ENCODE results near the gene ATP5PD. TPM values are rescaled to one million over a fixed set of nuclear protein-coding genes. Genes with fewer than 3 reads are reported as not detected.
A peak's percentile ranks its signal among the peaks of the same experiment; 100 is the strongest.

ATP5PD gene
- total and polyA plus RNA-seq, 2 of the 8 experiments (the other 6 are each of a cell fraction or from before 2014, with no cell fraction given) = 335 to 407 TPM

DNA sequence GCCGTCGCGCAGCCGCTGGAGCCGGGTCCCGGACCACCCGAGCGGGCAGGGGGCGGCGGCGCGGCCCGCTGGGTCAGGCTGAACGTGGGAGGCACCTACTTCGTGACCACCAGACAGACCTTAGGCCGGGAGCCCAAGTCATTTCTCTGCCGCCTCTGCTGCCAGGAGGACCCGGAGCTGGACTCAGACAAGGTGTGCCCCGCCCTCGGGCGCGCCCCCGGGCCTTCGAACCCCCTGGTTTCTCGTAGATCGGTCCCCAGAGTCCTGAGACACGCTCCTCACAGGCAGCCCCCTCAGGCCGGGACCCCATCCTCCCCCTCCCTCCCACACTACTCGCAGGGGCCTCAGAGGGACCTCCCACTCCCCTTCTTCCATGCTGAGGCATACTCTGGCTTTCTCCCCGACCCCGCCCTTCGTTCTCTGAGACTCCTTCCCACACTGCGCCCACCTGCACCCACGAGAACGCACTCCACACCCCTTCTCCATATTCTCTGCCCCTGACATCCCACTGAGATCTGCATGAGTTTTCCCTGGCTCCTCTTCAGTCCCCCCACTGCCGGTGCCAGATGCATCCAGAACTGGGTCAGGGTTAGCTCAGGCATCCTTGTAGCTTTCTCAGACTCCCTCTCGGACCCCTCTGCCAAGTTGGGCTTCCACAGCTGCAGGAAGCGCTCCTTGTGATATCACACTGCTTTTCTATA is 779 bp upstream of the ATP5PD start:
- ChIA-PET CTCF (ENCODE audit: partially characterized antibody) (interaction anchor here (0.6 to 2.2 kb wide), 8 partner anchors 9 to 222 kb away, joined by 3 to 10 read pairs (median 4); partner anchors contain the start of gene MRPL58), POLR2A (ENCODE audit: partially characterized antibody) (interaction anchor here (1.0 to 4.8 kb wide), 11 partner anchors 10 to 65 kb away, joined by 3 to 20 read pairs (median 3); partner anchors contain the start of genes MRPL58 and SLC16A5)
- Histone ChIP-seq H4K8ac (ENCODE audit: extremely low read depth, insufficient read depth, low read length) (peak overlapping the region; percentile 4), H3K56ac (replicated peaks; ENCODE audit: insufficient read length, low read depth, low read length) (peak overlapping the region; percentile 5), H3K14ac (ENCODE audit: insufficient read length) (no peak overlapping the region), H3K9ac (replicated peaks in 1 of 4; ENCODE audit: extremely low read depth in 1 of 4, low read depth in 3 of 4, low read length in 3 of 4) (peak overlapping the region; percentile 70 to 85 (median 81)), H3K4me2 (ENCODE audit: insufficient read depth in 1 of 2, low read depth in 2 of 2, low read length in 2 of 2) (peak overlapping the region; percentile 82 to 97), H2BK12ac (ENCODE audit: low read depth, low read length) (0 out of 2 replicates have a peak overlapping the region, but pooled peaks have one; percentile 33), H3K4me3 (ENCODE audit: extremely low read depth in 1 of 4, insufficient read depth in 2 of 4, low read depth in 3 of 4, low read length in 4 of 4) (peak overlapping the region; percentile 82 to 97 (median 87)), H3K23ac (ENCODE audit: insufficient read length) (no peak overlapping the region), H2BK20ac (ENCODE audit: low read length) (no peak overlapping the region), H2AK5ac (ENCODE audit: low read depth, low read length) (no peak overlapping the region), H2BK15ac (ENCODE audit: low read length) (peak overlapping the region; percentile 12; the same call in 1 of the 2 replicates), H3K79me2 (ENCODE audit: control insufficient read depth in 1 of 2, insufficient read depth in 2 of 2, low read length in 2 of 2) (peaks cover 8 to 38% of the 10 kb centered on the region in 2 experiments), H4K20me1 (replicated peaks in 1 of 2; ENCODE audit: control insufficient read depth in 1 of 2, insufficient read depth in 2 of 2, low read length in 2 of 2) (peaks cover 3 to 4% of the 10 kb centered on the region in 2 experiments), H2BK120ac (replicated peaks; ENCODE audit: low read depth, low read length) (no peak overlapping the region), H3K4me1 (replicated peaks in 1 of 4; ENCODE audit: control insufficient read depth in 3 of 4, insufficient read depth in 4 of 4, low read length in 3 of 4) (peaks cover 0 to 16% (median 4%) of the 10 kb centered on the region in 4 experiments; a peak in 4 of 7 replicates), H3K18ac (ENCODE audit: extremely low read depth, low read length) (no peak overlapping the region; the same call in 1 of the 2 replicates), H3K4ac (replicated peaks; ENCODE audit: insufficient read length, low read depth, low read length) (no peak overlapping the region), H3K36me3 (ENCODE audit: control insufficient read depth in 2 of 4, insufficient read depth in 4 of 4, low read length in 3 of 4) (peaks cover 2 to 27% (median 11%) of the 10 kb centered on the region in 4 experiments; a peak in 5 of 8 replicates), H4K91ac (replicated peaks; ENCODE audit: insufficient read length, low read length) (no peak overlapping the region), H2AFZ (ENCODE audit: low read length) (no peak overlapping the region), H4K5ac (ENCODE audit: insufficient read length, low read depth, low read length) (peak overlapping the region; percentile 54), H3K23me2 (ENCODE audit: low read depth, low read length) (no peaks in the 10 kb centered on the region; the same call in 1 of the 2 replicates), H3K27ac (ENCODE audit: low read depth, low read length) (peak overlapping the region; percentile 74; the same call in 1 of the 2 replicates), H2BK5ac (ENCODE audit: low read depth, low read length) (peak overlapping the region; percentile 77; the same call in 1 of the 2 replicates), H3K27me3 (replicated peaks in 1 of 4; ENCODE audit: control insufficient read depth in 3 of 4, extremely low read depth in 1 of 4, insufficient read depth in 3 of 4, low read length in 3 of 4) (no peaks in the 10 kb centered on the region), H3K9me3 (ENCODE audit: insufficient read depth in 2 of 2, low read depth in 1 of 2, low read length in 1 of 2) (no peaks in the 10 kb centered on the region), H3K79me1 (ENCODE audit: low read depth, low read length) (peaks cover 6% of the 10 kb centered on the region; the same call in 1 of the 2 replicates)
- WGBS, 2 experiments (ENCODE audit: extremely low coverage in 1 of 2, insufficient coverage in 1 of 2, insufficient read length in 1 of 2, insufficient replicate concordance in 2 of 2, low coverage in 1 of 2, low lambda C conversion rate in 2 of 2, missing lambda C conversion rate in 1 of 2) = 2% methylated on average over 22 of the region's 38 CpGs; no CpG with 5 or more reads in 1 of the 2 experiments
- FAIRE-seq = no peak
- no peak for DNase-seq (ENCODE audit: low read depth in 1 of 2, low spot score in 2 of 2)
- TF ChIP-seq RAD21 (IDR thresholded peaks at IDR 0.05 in 1 of 2, conservative IDR thresholded peaks at IDR 0.05 in 1 of 2; ENCODE audit: low read depth in 2 of 2, low read length in 2 of 2) (no peak), EZH2 (IDR thresholded peaks at IDR 0.05; ENCODE audit: low read depth, low read length, severe bottlenecking) (no peak), SIN3A (conservative IDR thresholded peaks at IDR 0.05 in 1 of 2, IDR thresholded peaks at IDR 0.05 in 1 of 2; ENCODE audit: low read depth in 1 of 2, low read length in 2 of 2) (peak in 1 of 2 experiments; percentile 34; a peak in 1 of 4 replicates), SAP30 (IDR thresholded peaks at IDR 0.05; ENCODE audit: insufficient read depth, insufficient replicate concordance, low read length) (peak; percentile 45), SUZ12 (IDR thresholded peaks at IDR 0.05; ENCODE audit: low read length) (no peak), PHF8 (conservative IDR thresholded peaks at IDR 0.05; ENCODE audit: low read depth, low read length) (peak; percentile 32; the same call in 1 of the 2 replicates), TCF12 (IDR thresholded peaks at IDR 0.05; ENCODE audit: low read depth, low read length) (no peak), KDM4A (IDR thresholded peaks at IDR 0.05; ENCODE audit: low read depth, low read length, severe bottlenecking) (peak; percentile 34)
